KMS-11 (cell line): ENCODE data around the gene CRYL1.

Experiments used
- H2AFZ ChIP-seq: fragments of 200-600 bp; sonication (generic); 2 replicates; pipeline ENCODE4 v1.6.1; 2016; ENCODE audit warnings: antibody characterized with exemption, mixed run types, low read depth
- H3K27ac ChIP-seq: fragments of 200-600 bp; sonication (generic); 2 replicates; pipeline ENCODE4 v1.6.1; 2016; ENCODE audit warnings: mild to moderate bottlenecking, mixed run types
- H3K27me3 ChIP-seq: fragments of 200-600 bp; sonication (generic); 2 replicates; pipeline ENCODE4 v1.6.1; 2017; ENCODE audit warnings: mild to moderate bottlenecking, low read depth, mixed run types, moderate library complexity; ENCODE audit not compliant: insufficient read depth
- H3K36me3 ChIP-seq: fragments of 200-600 bp; sonication (generic); 2 replicates; pipeline ENCODE4 v1.6.1; 2017; ENCODE audit warnings: mild to moderate bottlenecking, mixed run types; ENCODE audit not compliant: insufficient read depth
- H3K4me1 ChIP-seq: fragments of 200-600 bp; sonication (generic); 2 replicates; pipeline ENCODE4 v1.6.1; 2016; ENCODE audit warnings: mild to moderate bottlenecking, low read depth, mixed run types; ENCODE audit not compliant: poor library complexity, severe bottlenecking
- H3K4me2 ChIP-seq: fragments of 200-600 bp; sonication (generic); 2 replicates; pipeline ENCODE4 v1.7.0; 2016; ENCODE audit warnings: mild to moderate bottlenecking, mixed run types
- H3K4me3 ChIP-seq: fragments of 200-600 bp; sonication (generic); IDR thresholded peaks from 2 replicates; pipeline ENCODE4 v1.6.1; 2017; ENCODE audit warnings: low read depth, low read length, mixed read lengths; ENCODE audit not compliant: insufficient read depth
- H3K79me2 ChIP-seq: fragments of 200-600 bp; sonication (generic); 2 replicates; pipeline ENCODE4 v1.6.1; 2016; ENCODE audit warnings: low read depth, mixed run types; ENCODE audit not compliant: insufficient read depth
- H3K9ac ChIP-seq: fragments of 200-600 bp; sonication (generic); 2 replicates; pipeline ENCODE4 v1.6.1; 2016; ENCODE audit warnings: mild to moderate bottlenecking, mixed run types
- H4K20me1 ChIP-seq: fragments of 200-600 bp; sonication (generic); 2 replicates; pipeline ENCODE4 v1.6.1; 2016; ENCODE audit warnings: mild to moderate bottlenecking, mixed run types; ENCODE audit not compliant: insufficient read depth
- CTCF ChIP-seq: fragments of 200-600 bp; sonication (generic); conservative IDR thresholded peaks from 2 replicates; pipeline ENCODE4 v1.6.1; 2017; ENCODE audit warnings: low read depth, mild to moderate bottlenecking, antibody characterized with exemption, low read length, moderate library complexity, mixed read lengths

CRYL1 gene

GRCh38 chr13:20446405-20446804, 79.3 kb downstream of the CRYL1 start:
- no peak overlapping the region for H3K9ac ChIP-seq
- H3K79me2 ChIP-seq, result no peaks in the 10 kb centered on the region
- no peaks in the 10 kb centered on the region for H3K27me3 ChIP-seq
- no peak overlapping the region for H3K4me3 ChIP-seq
- no peak overlapping the region for H2AFZ ChIP-seq
- no peak overlapping the region for H3K4me2 ChIP-seq
- H3K4me1 ChIP-seq, result peaks cover 25% of the 10 kb centered on the region
- H4K20me1 ChIP-seq, result no peaks in the 10 kb centered on the region
- TF ChIP-seq CTCF, result no peak
- no peak overlapping the region for H3K27ac ChIP-seq
- no peaks in the 10 kb centered on the region for H3K36me3 ChIP-seq

- no peaks in the 10 kb centered on the region for H3K27me3 ChIP-seq
- no peak overlapping the region for H3K9ac ChIP-seq
- no peak overlapping the region for H2AFZ ChIP-seq
- 0 out of 2 replicates have a peak overlapping the region, but pooled peaks have one; percentile 17 for H3K4me2 ChIP-seq
- H3K4me3 ChIP-seq, result no peak overlapping the region
- H3K27ac ChIP-seq, result no peak overlapping the region
- H3K4me1 ChIP-seq, result peaks cover 22% of the 10 kb centered on the region
- H3K36me3 ChIP-seq, result no peaks in the 10 kb centered on the region
- H4K20me1 ChIP-seq, result no peaks in the 10 kb centered on the region
- no peaks in the 10 kb centered on the region for H3K79me2 ChIP-seq
- no peak for TF ChIP-seq CTCF
These were observed 82.8 kb downstream of the CRYL1 start for GRCh38 chr13:20442798-20443381.

- no peaks in the 10 kb centered on the region for H4K20me1 ChIP-seq
- no peaks in the 10 kb centered on the region for H3K79me2 ChIP-seq
- no peak for TF ChIP-seq CTCF
- H3K4me3 ChIP-seq, result no peak overlapping the region
- H3K27ac ChIP-seq, result no peak overlapping the region
- no peaks in the 10 kb centered on the region for H3K27me3 ChIP-seq
- no peak overlapping the region for H3K9ac ChIP-seq
- peaks cover 22% of the 10 kb centered on the region for H3K4me1 ChIP-seq
- no peak overlapping the region for H2AFZ ChIP-seq
- H3K4me2 ChIP-seq, result 0 out of 2 replicates have a peak overlapping the region, but pooled peaks have one; percentile 17
- no peaks in the 10 kb centered on the region for H3K36me3 ChIP-seq
These were observed 83.3 kb downstream of the CRYL1 start for GRCh38 chr13:20442375-20442774.

- 0 out of 2 replicates have a peak overlapping the region, but pooled peaks have one; percentile 6 for H3K4me2 ChIP-seq
These were observed 83.8 kb downstream of the CRYL1 start for GRCh38 chr13:20441879-20442278.

More at GRCh38 chr13:20441879-20442278, 83.8 kb downstream of the CRYL1 start:
- H3K27me3 ChIP-seq, result no peaks in the 10 kb centered on the region
- no peak overlapping the region for H3K27ac ChIP-seq
- H3K36me3 ChIP-seq, result no peaks in the 10 kb centered on the region
- no peak for TF ChIP-seq CTCF
- no peaks in the 10 kb centered on the region for H4K20me1 ChIP-seq
- H3K4me3 ChIP-seq, result no peak overlapping the region
- peaks cover 22% of the 10 kb centered on the region for H3K4me1 ChIP-seq
- no peak overlapping the region for H2AFZ ChIP-seq
- no peaks in the 10 kb centered on the region for H3K79me2 ChIP-seq
- no peak overlapping the region for H3K9ac ChIP-seq
